K562 (cell line): Measurements from ENCODE around the gene MYO10. TPM values are rescaled to one million over a fixed set of nuclear protein-coding genes. Genes with fewer than 3 reads are reported as not detected.

Experiments
- ATAC-seq: fragments of 200-7000 bp; cut with Tn5 transposase; 3 replicates; pipeline ENCODE4 v1.9.1; 2020; ENCODE audit warnings: moderate library complexity
- BruUV-seq: library from RNA; stranded (reverse); fragments of 400-500 nt; replicated peaks from 2 replicates; lab custom pipeline; 2021; lab: Mats Ljungman, UMichigan
- CTCF ChIA-PET: fragments of 300-600 bp; formaldehyde crosslinking; extraction: SDS; loops from one replicate; lab custom pipeline; 2021; ENCODE audit warnings: low intra/inter-chr PET ratio; lab: Yijun Ruan, JAX
- POLR2A ChIA-PET: fragments of 300-600, 350-650 bp; sonication (Branson Sonifier 250); formaldehyde crosslinking; extraction: SDS; loops from one replicate; lab custom pipeline; 2021; ENCODE audit warnings: antibody characterized with exemption, inconsistent platforms; lab: Yijun Ruan, JAX
- DNase-seq, 4 experiments: peaks; one replicate each; pipeline versions ENCODE4 v3.0.0 to v3.0.0-alpha.2; 2011 to 2018; ENCODE audit warnings: low spot score in 3 of 4, mixed read lengths in 3 of 4; ENCODE audit errors: extremely low read depth in 1 of 4
- FAIRE-seq: peaks from 2 replicates; lab custom pipeline; 2011; peaks lifted over from hg19 to GRCh38; lab: Jason Lieb, UNC
- H2AFZ ChIP-seq: 2 replicates; pipeline ENCODE4 v1.6.0; 2011; ENCODE audit warnings: low read depth, low read length, control low read depth, inconsistent platforms
- H3K27ac ChIP-seq: fragments of 200-600 bp; 3 replicates; pipeline ENCODE4 v1.8.0; 2011; ENCODE audit warnings: low read depth, mild to moderate bottlenecking, control low read depth, inconsistent platforms, low read length, moderate library complexity, mixed read lengths; ENCODE audit errors: extremely low read depth
- H3K27me3 ChIP-seq, 2 experiments: fragments of 300-600 bp in 1 of 2; 2 replicates in 1 of 2; 3 replicates in 1 of 2; pipeline versions ENCODE4 v1.6.0 to v1.8.0; 2011; ENCODE audit warnings: inconsistent platforms in 2 of 2, low read length in 2 of 2, mild to moderate bottlenecking in 1 of 2, mixed read lengths in 1 of 2, moderate library complexity in 1 of 2; ENCODE audit not compliant: control insufficient read depth in 2 of 2, insufficient read depth in 2 of 2
- H3K36me3 ChIP-seq: fragments of 300-600 bp; 3 replicates; pipeline ENCODE4 v1.8.0; 2011; ENCODE audit warnings: mild to moderate bottlenecking, low read length, inconsistent platforms; ENCODE audit not compliant: control insufficient read depth, insufficient read depth
- H3K4me1 ChIP-seq, 2 experiments: fragments of 200-600 bp in 1 of 2; replicated peaks in 1 of 2; 2 replicates in 1 of 2; 3 replicates in 1 of 2; pipeline versions ENCODE4 v1.5.1 to v1.8.0; 2011; ENCODE audit warnings: inconsistent platforms in 2 of 2, low read length in 2 of 2, mild to moderate bottlenecking in 1 of 2, mixed read lengths in 1 of 2, moderate library complexity in 1 of 2; ENCODE audit not compliant: control insufficient read depth in 2 of 2, insufficient read depth in 2 of 2
- H3K4me2 ChIP-seq: 2 replicates; pipeline ENCODE4 v1.6.1; 2011; ENCODE audit warnings: low read length, control low read depth, inconsistent platforms, mixed read lengths; ENCODE audit not compliant: insufficient read depth
- H3K4me3 ChIP-seq: fragments of 200-600 bp; sonication (generic), shearing (Covaris generic); 2 replicates; pipeline ENCODE4 v1.5.1; 2016; ENCODE audit warnings: control low read depth, inconsistent platforms
- H3K79me2 ChIP-seq: fragments of 200-600 bp; 3 replicates; pipeline ENCODE4 v1.8.0; 2011; ENCODE audit warnings: low read length, inconsistent platforms; ENCODE audit not compliant: control insufficient read depth, insufficient read depth
- H3K9ac ChIP-seq, 2 experiments: 2 replicates each; pipeline versions ENCODE4 v1.6.0 to v1.6.1; 2011; ENCODE audit warnings: low read depth in 2 of 2, low read length in 2 of 2, control low read depth in 1 of 2, inconsistent platforms in 1 of 2, mild to moderate bottlenecking in 1 of 2, mixed read lengths in 1 of 2; ENCODE audit not compliant: insufficient read depth in 1 of 2
- H3K9me1 ChIP-seq: one replicate; pipeline ENCODE4 v1.6.0; 2011; ENCODE audit warnings: inconsistent platforms, mild to moderate bottlenecking, low read length, moderate library complexity; ENCODE audit not compliant: control insufficient read depth, insufficient read depth
- H3K9me3 ChIP-seq: replicated peaks from 2 replicates; pipeline ENCODE4 v1.5.1; 2011; ENCODE audit warnings: low read depth, low read length, inconsistent platforms; ENCODE audit not compliant: control insufficient read depth, insufficient read depth
- H4K20me1 ChIP-seq: replicated peaks from 2 replicates; pipeline ENCODE4 v1.6.1; 2011; ENCODE audit warnings: low read length, inconsistent platforms, mixed read lengths; ENCODE audit not compliant: control insufficient read depth, insufficient read depth
- BACH1 ChIP-seq: fragments of 200-800 bp; sonication (Bioruptor generic); IDR thresholded peaks from 2 replicates; pipeline ENCODE4 v1.6.1; 2016; ENCODE audit warnings: missing genetic modification characterization, missing compliant biosample characterization
- CSDE1 ChIP-seq, 2 experiments: fragments of 450-650 bp; IDR thresholded peaks; 2 replicates each; pipeline ENCODE4 v1.6.1; 2016; ENCODE audit warnings: mild to moderate bottlenecking in 1 of 2
- FOXJ2 ChIP-seq: fragments of 200-800 bp; sonication (Bioruptor generic); IDR thresholded peaks from 2 replicates; pipeline ENCODE4 v1.6.1; 2016; ENCODE audit warnings: missing genetic modification characterization, missing compliant biosample characterization
- GTF2A2 ChIP-seq: IDR thresholded peaks from 2 replicates; pipeline ENCODE4 v1.6.1; 2016; ENCODE audit warnings: mild to moderate bottlenecking, missing genetic modification characterization, missing compliant biosample characterization
- MAFK ChIP-seq: IDR thresholded peaks from 2 replicates; pipeline ENCODE4 v1.6.1; 2011; ENCODE audit warnings: low read length, improper control_type of control experiment
- MBD1 ChIP-seq: fragments of 250-450 bp; sonication (Bioruptor Pico); IDR thresholded peaks from 2 replicates; pipeline ENCODE4 v1.8.0; 2022; ENCODE audit warnings: inconsistent platforms
- MCM3 ChIP-seq: fragments of 450-650 bp; IDR thresholded peaks from 2 replicates; pipeline ENCODE4 v1.6.1; 2016
- MED1 ChIP-seq: sonication (generic); formaldehyde crosslinking; IDR thresholded peaks from 2 replicates; pipeline ENCODE4 v1.8.1; 2023; ENCODE audit warnings: missing genetic modification reagents, borderline replicate concordance
- MIER1 ChIP-seq: fragments of 450-650 bp; IDR thresholded peaks from 2 replicates; pipeline ENCODE4 v1.6.1; 2016; ENCODE audit warnings: antibody characterized with exemption, mild to moderate bottlenecking, low read depth
- POLR2B ChIP-seq: fragments of 450-650 bp; IDR thresholded peaks from 2 replicates; pipeline ENCODE4 v1.6.1; 2018; ENCODE audit warnings: low read depth; ENCODE audit not compliant: partially characterized antibody
- RBFOX2 ChIP-seq: fragments of 200-400 bp; formaldehyde crosslinking; IDR thresholded peaks from 2 replicates; pipeline ENCODE4 v1.6.1; 2017; ENCODE audit warnings: low read depth, mild to moderate bottlenecking, low read length, moderate library complexity
- TAL1 ChIP-seq: fragments of 450-650 bp; IDR thresholded peaks from 2 replicates; pipeline ENCODE4 v1.6.1; 2016; ENCODE audit warnings: mild to moderate bottlenecking
- XRCC4 ChIP-seq: IDR thresholded peaks from one replicate; pipeline ENCODE4 v1.6.1; 2011; ENCODE audit not compliant: insufficient read depth, insufficient read length; ENCODE audit errors: extremely low read depth
- ZBTB34 ChIP-seq: fragments of 250-450 bp; sonication (Bioruptor Pico); IDR thresholded peaks from 2 replicates; pipeline ENCODE4 v1.8.0; 2021; ENCODE audit warnings: mild to moderate bottlenecking, moderate library complexity
- ZNF217 ChIP-seq: sonication (generic); formaldehyde crosslinking; IDR thresholded peaks from 2 replicates; pipeline ENCODE4 v1.8.0; 2022; ENCODE audit warnings: mild to moderate bottlenecking, missing genetic modification reagents
- WGBS: fragments of 100-300 bp; shearing (Covaris generic); methylation state at CpG from one replicate; pipeline ENCODE4 v1.1.6; 2016; ENCODE audit warnings: low coverage, mixed read lengths; ENCODE audit not compliant: insufficient coverage; ENCODE audit errors: missing lambda C conversion rate; 5-methylcytosine and 5-hydroxymethylcytosine counted together
- in situ Hi-C: fragments of 300-500 bp; cut with MboI; formaldehyde crosslinking; loops from 4 replicates; pipeline ENCODE4 v1.15.0; 2018; ENCODE audit warnings: inconsistent platforms, mixed read lengths
- intact Hi-C: fragments of 100-400 bp; cut with micrococcal nuclease; formaldehyde crosslinking; loops from 2 replicates; pipeline ENCODE4 v1.14.2; 2022
- polyA plus RNA-seq, 8 experiments: library from polyadenylated mRNA; depleted of rRNA in 4 of 8; stranded (reverse) in 5 of 8; unstranded in 3 of 8; fragments of >200 nt; fragmentation: Nextera tagmentation in 2 of 8; fragmentation: Illumina TruSeq in 1 of 8; extraction: Ambion mirVana in 2 of 8; extraction: Trizol in 1 of 8; gene quantifications; 2 replicates each; pipeline versions ENCODE4 v1.2.1 to v1.2.3, GENCODE V29; 2011 to 2014; ENCODE audit warnings: inconsistent platforms in 1 of 8, missing spikeins in 1 of 8
- total RNA-seq, 7 experiments: library from RNA; depleted of rRNA in 6 of 7; stranded (reverse); fragments of >200 nt in 6 of 7; fragmentation: Illumina TruSeq in 2 of 7; extraction: Trizol in 2 of 7; gene quantifications; 2 replicates each; pipeline versions ENCODE4 v1.2.1 to v1.2.3, GENCODE V29; 2011 to 2021; ENCODE audit warnings: low replicate concordance in 1 of 7

MYO10 gene
- total and polyA plus RNA-seq, 9 of the 15 experiments (the other 6 are each of a cell fraction or from before 2014, with no cell fraction given) = 0.04 to 0.24 TPM; not detected in 7

- Histone ChIP-seq H3K4me1 (no peaks in the 10 kb centered on the region), H3K9me1 (no peaks in the 10 kb centered on the region), H3K36me3 (no peaks in the 10 kb centered on the region), H3K9me3 (no peaks in the 10 kb centered on the region), H3K4me2 (no peak overlapping the region), H3K4me3 (no peak overlapping the region), H3K9ac (no peak overlapping the region), H3K27me3 (peaks cover 3 to 10% of the 10 kb centered on the region in 2 experiments; a peak in 3 of 5 replicates), H3K79me2 (no peaks in the 10 kb centered on the region), H4K20me1 (no peaks in the 10 kb centered on the region; the same call in 1 of the 2 replicates), H2AFZ (no peak overlapping the region), H3K27ac (no peak overlapping the region)
- no peak for TF ChIP-seq FOXJ2
- TF ChIP-seq MED1 (CRISPR knock-in tag) = no peak
- DNase-seq (no peak), FAIRE-seq (no peak), ATAC-seq (no peak)
- BruUV-seq = no TSS peak
- ChIA-PET POLR2A (no interaction called here), CTCF (no interaction called here)
- WGBS = 1% methylated on average over 7 of the region's 7 CpGs
- intact Hi-C loops (no loop called here), in situ Hi-C loops (loop anchor here (25.0 kb wide), 1 partner anchor 678 kb away; the partner anchor contains the start of genes TAF11L10, TAF11L7, TAF11L8 and TAF11L9)
Measured at GRCh38 chr5:16909464-16909863, 26.6 kb downstream of the MYO10 start.

- CTCF ChIA-PET = no interaction called here
- BruUV-seq = no TSS peak
- Histone ChIP-seq H3K9me1 (no peaks in the 10 kb centered on the region), H2AFZ (no peak overlapping the region), H3K27ac (no peak overlapping the region), H3K4me1 (no peaks in the 10 kb centered on the region), H3K9me3 (no peaks in the 10 kb centered on the region), H3K4me3 (no peak overlapping the region), H3K4me2 (no peak overlapping the region), H3K27me3 (peaks cover 7 to 26% of the 10 kb centered on the region in 2 experiments; a peak in 4 of 5 replicates), H4K20me1 (no peaks in the 10 kb centered on the region; the same call in 1 of the 2 replicates), H3K79me2 (no peaks in the 10 kb centered on the region), H3K36me3 (no peaks in the 10 kb centered on the region), H3K9ac (no peak overlapping the region)
- DNase-seq = no peak
- POLR2A ChIA-PET = interaction anchor here (1.3 kb wide), 1 partner anchor 21 kb away, joined by 3 read pairs; no protein-coding TSS in a partner anchor
- intact Hi-C loops (no loop called here), in situ Hi-C loops (loop anchor here (25.0 kb wide), 1 partner anchor 680 kb away; the partner anchor contains the start of genes TAF11L10, TAF11L7, TAF11L8 and TAF11L9)
- WGBS = 2% methylated on average over 4 of the region's 4 CpGs
- no peak for FAIRE-seq
- no peak for ATAC-seq
- no peak for TF ChIP-seq MIER1
- TF ChIP-seq TAL1 = no peak
- no peak for TF ChIP-seq ZBTB34 (CRISPR knock-in tag)
- TF ChIP-seq CSDE1 (IDR thresholded peaks at IDR 0.05) = no peak
- TF ChIP-seq XRCC4 = no peak
- no peak for TF ChIP-seq POLR2B
- TF ChIP-seq MBD1 = no peak
- no peak for TF ChIP-seq ZNF217
- TF ChIP-seq GTF2A2 (tag) = no peak
- TF ChIP-seq MAFK = no peak
- TF ChIP-seq MCM3 = no peak
- TF ChIP-seq RBFOX2 = no peak
- no peak for TF ChIP-seq BACH1
Measured at GRCh38 chr5:16907270-16907669, 28.8 kb downstream of the MYO10 start.
